WTC11 (cell line): ENCODE data around the gene ATP6V0B. TPM values are rescaled to one million over a fixed set of nuclear protein-coding genes. Genes with fewer than 3 reads are reported as not detected.

Experiments
- ATAC-seq: fragments of 200-7000 bp; cut with Tn5 transposase; 2 replicates; pipeline ENCODE4 v1.10.0; 2021; ENCODE audit warnings: mild to moderate bottlenecking, moderate library complexity
- CTCF ChIA-PET: fragments of 300-600 bp; sonication (Branson Sonifier 250); formaldehyde crosslinking; loops from one replicate; lab custom pipeline; 2021; ENCODE audit warnings: antibody characterized with exemption; lab: Charles Lee
- POLR2A ChIA-PET: fragments of 350-600 bp; sonication (Branson Sonifier 250); formaldehyde crosslinking; loops from one replicate; lab custom pipeline; 2021; ENCODE audit warnings: antibody characterized with exemption; lab: Charles Lee
- DNase-seq: peaks from one replicate; pipeline ENCODE4 v3.0.0; 2021; ENCODE audit warnings: low spot score
- H3K27ac Mint-ChIP-seq: 2 replicates; pipeline ENCODE4 v1.8.0; 2021; ENCODE audit warnings: mixed read lengths
- H3K27me3 Mint-ChIP-seq: 2 replicates; pipeline ENCODE4 v1.8.0; 2021; ENCODE audit warnings: low read depth, mild to moderate bottlenecking, moderate library complexity, mixed read lengths
- H3K36me3 Mint-ChIP-seq: 2 replicates; pipeline ENCODE4 v1.8.0; 2021; ENCODE audit warnings: mixed read lengths
- H3K4me1 Mint-ChIP-seq: 2 replicates; pipeline ENCODE4 v1.8.0; 2022; ENCODE audit warnings: mixed read lengths
- H3K4me3 Mint-ChIP-seq: 2 replicates; pipeline ENCODE4 v1.8.0; 2021; ENCODE audit warnings: mild to moderate bottlenecking, moderate library complexity, mixed read lengths
- H3K9me3 Mint-ChIP-seq: 2 replicates; pipeline ENCODE4 v1.8.0; 2021; ENCODE audit warnings: mixed read lengths
- CREM ChIP-seq: sonication (generic); formaldehyde crosslinking; IDR thresholded peaks from 2 replicates; pipeline ENCODE4 v1.8.1; 2022; ENCODE audit warnings: mild to moderate bottlenecking, missing genetic modification reagents, moderate library complexity
- EMX1 ChIP-seq: fragments of 250-450 bp; sonication (Bioruptor Pico); IDR thresholded peaks from 2 replicates; pipeline ENCODE4 v1.8.0; 2021; ENCODE audit warnings: mild to moderate bottlenecking
- GTF2I ChIP-seq: fragments of 250-450 bp; sonication (Bioruptor Pico); conservative IDR thresholded peaks from 2 replicates; pipeline ENCODE4 v1.4.0; 2021; ENCODE audit warnings: mild to moderate bottlenecking
- JAZF1 ChIP-seq: fragments of 250-450 bp; sonication (Bioruptor Pico); IDR thresholded peaks from 2 replicates; pipeline ENCODE4 v1.9.0; 2021; ENCODE audit warnings: moderate library complexity, mild to moderate bottlenecking, inconsistent platforms
- MYBL2 ChIP-seq: sonication (generic); formaldehyde crosslinking; IDR thresholded peaks from 2 replicates; pipeline ENCODE4 v1.8.1; 2023; ENCODE audit warnings: mild to moderate bottlenecking, moderate library complexity, missing genetic modification reagents
- NR1H2 ChIP-seq: sonication (generic); formaldehyde crosslinking; IDR thresholded peaks from 2 replicates; pipeline ENCODE4 v1.9.0; 2021; ENCODE audit warnings: mild to moderate bottlenecking, moderate library complexity, missing genetic modification reagents
- NR3C1 ChIP-seq: sonication (generic); formaldehyde crosslinking; conservative IDR thresholded peaks from 2 replicates; pipeline ENCODE4 v1.8.1; 2023; ENCODE audit warnings: low read depth, mild to moderate bottlenecking, missing genetic modification reagents
- RORB ChIP-seq: fragments of 250-450 bp; sonication (Bioruptor Pico); IDR thresholded peaks from 2 replicates; pipeline ENCODE4 v1.9.0; 2021; ENCODE audit warnings: mild to moderate bottlenecking
- TP53 ChIP-seq: sonication (generic); formaldehyde crosslinking; IDR thresholded peaks from 2 replicates; pipeline ENCODE4 v1.8.1; 2023; ENCODE audit warnings: mild to moderate bottlenecking, missing genetic modification reagents
- ZNF138 ChIP-seq: sonication (generic); formaldehyde crosslinking; conservative IDR thresholded peaks from 2 replicates; pipeline ENCODE4 v1.8.1; 2022; ENCODE audit warnings: mild to moderate bottlenecking, moderate library complexity, missing genetic modification reagents
- ZNF396 ChIP-seq: fragments of 250-450 bp; sonication (Bioruptor Pico); IDR thresholded peaks from 2 replicates; pipeline ENCODE4 v1.8.0; 2021; ENCODE audit warnings: mild to moderate bottlenecking, moderate library complexity, borderline replicate concordance
- ZNF423 ChIP-seq: fragments of 250-450 bp; sonication (Bioruptor Pico); IDR thresholded peaks from 2 replicates; pipeline ENCODE4 v2.1.2; 2022; ENCODE audit warnings: mild to moderate bottlenecking, moderate library complexity
- ZNF671 ChIP-seq: fragments of 250-450 bp; sonication (Bioruptor Pico); IDR thresholded peaks from 2 replicates; pipeline ENCODE4 v1.8.0; 2021; ENCODE audit warnings: mild to moderate bottlenecking
- total RNA-seq: library from RNA; stranded (reverse); gene quantifications from 3 replicates; pipeline ENCODE4 v1.2.3, GENCODE V29; 2021
- TF ChIP-seq, protein P1 (sequence below): sonication (generic); formaldehyde crosslinking; IDR thresholded peaks from 2 replicates; pipeline ENCODE4 v1.8.1; 2023; ENCODE audit warnings: mild to moderate bottlenecking, missing genetic modification reagents
- TF ChIP-seq, protein P2 (sequence below): sonication (generic); formaldehyde crosslinking; IDR thresholded peaks from 2 replicates; pipeline ENCODE4 v1.8.1; 2022; ENCODE audit warnings: mild to moderate bottlenecking, moderate library complexity, missing genetic modification reagents
- TF ChIP-seq, protein P3 (sequence below): sonication (generic); formaldehyde crosslinking; IDR thresholded peaks from 2 replicates; pipeline ENCODE4 v1.8.1; 2023; ENCODE audit warnings: mild to moderate bottlenecking, moderate library complexity, missing genetic modification reagents
- TF ChIP-seq, protein P4 (sequence below): fragments of 250-450 bp; sonication (Bioruptor Pico); IDR thresholded peaks from 2 replicates; pipeline ENCODE4 v2.1.2; 2022; ENCODE audit warnings: mild to moderate bottlenecking, moderate library complexity
- TF ChIP-seq, protein P5 (sequence below): sonication (generic); formaldehyde crosslinking; IDR thresholded peaks from 2 replicates; pipeline ENCODE4 v1.8.0; 2023; ENCODE audit warnings: missing genetic modification reagents, mild to moderate bottlenecking, borderline replicate concordance

ATP6V0B gene
- total RNA-seq, 1 experiment from 2014 or later = 110 TPM

DNA sequence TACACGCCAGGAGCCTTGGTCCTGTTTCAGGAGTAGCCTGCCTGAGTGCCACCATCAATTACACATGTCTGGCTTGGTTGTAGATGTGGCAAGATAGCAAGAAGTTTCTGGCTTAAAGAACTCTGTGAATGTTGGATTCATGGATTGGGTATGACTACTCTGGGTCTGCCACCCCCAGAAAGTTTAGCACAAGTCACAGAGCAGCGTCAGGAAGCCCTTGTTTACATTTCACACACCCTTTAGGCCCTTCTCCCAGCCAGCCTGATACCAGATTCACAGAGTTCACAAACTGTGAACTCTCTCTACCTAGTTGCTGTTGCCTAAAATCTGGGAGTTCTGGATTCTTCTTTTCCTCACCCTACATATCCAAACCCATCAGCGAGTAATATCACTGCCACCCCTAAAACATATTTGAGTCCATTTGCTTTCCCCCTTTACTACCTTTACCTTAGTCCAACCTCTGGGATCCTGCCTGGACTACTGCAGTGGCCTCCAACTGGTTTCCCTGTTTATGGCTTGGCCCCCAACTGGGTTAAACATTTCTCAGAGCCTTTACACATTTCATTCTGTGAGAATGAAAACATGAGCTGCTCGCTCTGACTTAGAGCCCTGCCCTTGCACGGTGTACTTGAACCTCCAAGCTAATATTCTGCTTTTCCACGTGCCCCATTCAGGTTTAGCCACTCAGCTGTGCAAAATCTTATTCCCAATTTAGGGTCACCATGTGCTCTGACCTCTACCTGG is 12.6 kb downstream of the ATP6V0B start:
- H3K4me3 Mint-ChIP-seq = no peak overlapping the region
- no peak for ATAC-seq
- H3K27ac Mint-ChIP-seq = no peak overlapping the region; the same call in 1 of the 2 replicates
- ChIA-PET POLR2A (no interaction called here), CTCF (interaction anchor here (0.7 to 9.8 kb wide), 7 partner anchors 8 to 223 kb away, joined by 3 to 87 read pairs (median 4); no protein-coding TSS in a partner anchor)
- DNase-seq = no peak
- no peaks in the 10 kb centered on the region for H3K9me3 Mint-ChIP-seq
- TF ChIP-seq CREM (CRISPR knock-in tag) = no peak
- TF ChIP-seq JAZF1 (CRISPR knock-in tag) = no peak
- TF ChIP-seq GTF2I (CRISPR knock-in tag) = no peak
- TF ChIP-seq TP53 = no peak
- TF ChIP-seq MYBL2 (CRISPR knock-in tag) = no peak
- TF ChIP-seq, protein P1, sequence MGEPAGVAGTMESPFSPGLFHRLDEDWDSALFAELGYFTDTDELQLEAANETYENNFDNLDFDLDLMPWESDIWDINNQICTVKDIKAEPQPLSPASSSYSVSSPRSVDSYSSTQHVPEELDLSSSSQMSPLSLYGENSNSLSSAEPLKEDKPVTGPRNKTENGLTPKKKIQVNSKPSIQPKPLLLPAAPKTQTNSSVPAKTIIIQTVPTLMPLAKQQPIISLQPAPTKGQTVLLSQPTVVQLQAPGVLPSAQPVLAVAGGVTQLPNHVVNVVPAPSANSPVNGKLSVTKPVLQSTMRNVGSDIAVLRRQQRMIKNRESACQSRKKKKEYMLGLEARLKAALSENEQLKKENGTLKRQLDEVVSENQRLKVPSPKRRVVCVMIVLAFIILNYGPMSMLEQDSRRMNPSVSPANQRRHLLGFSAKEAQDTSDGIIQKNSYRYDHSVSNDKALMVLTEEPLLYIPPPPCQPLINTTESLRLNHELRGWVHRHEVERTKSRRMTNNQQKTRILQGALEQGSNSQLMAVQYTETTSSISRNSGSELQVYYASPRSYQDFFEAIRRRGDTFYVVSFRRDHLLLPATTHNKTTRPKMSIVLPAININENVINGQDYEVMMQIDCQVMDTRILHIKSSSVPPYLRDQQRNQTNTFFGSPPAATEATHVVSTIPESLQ = no peak
- no peak for TF ChIP-seq ZNF138 (CRISPR knock-in tag)
- no peak for TF ChIP-seq NR3C1
- TF ChIP-seq NR1H2 (CRISPR knock-in tag) = no peak
- TF ChIP-seq, protein P2, sequence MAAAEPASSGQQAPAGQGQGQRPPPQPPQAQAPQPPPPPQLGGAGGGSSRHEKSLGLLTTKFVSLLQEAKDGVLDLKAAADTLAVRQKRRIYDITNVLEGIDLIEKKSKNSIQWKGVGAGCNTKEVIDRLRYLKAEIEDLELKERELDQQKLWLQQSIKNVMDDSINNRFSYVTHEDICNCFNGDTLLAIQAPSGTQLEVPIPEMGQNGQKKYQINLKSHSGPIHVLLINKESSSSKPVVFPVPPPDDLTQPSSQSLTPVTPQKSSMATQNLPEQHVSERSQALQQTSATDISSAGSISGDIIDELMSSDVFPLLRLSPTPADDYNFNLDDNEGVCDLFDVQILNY (CRISPR knock-in tag) = no peak
- no peak for TF ChIP-seq ZNF423 (CRISPR knock-in tag)
- no peak for TF ChIP-seq EMX1 (CRISPR knock-in tag)
- TF ChIP-seq, protein P3, sequence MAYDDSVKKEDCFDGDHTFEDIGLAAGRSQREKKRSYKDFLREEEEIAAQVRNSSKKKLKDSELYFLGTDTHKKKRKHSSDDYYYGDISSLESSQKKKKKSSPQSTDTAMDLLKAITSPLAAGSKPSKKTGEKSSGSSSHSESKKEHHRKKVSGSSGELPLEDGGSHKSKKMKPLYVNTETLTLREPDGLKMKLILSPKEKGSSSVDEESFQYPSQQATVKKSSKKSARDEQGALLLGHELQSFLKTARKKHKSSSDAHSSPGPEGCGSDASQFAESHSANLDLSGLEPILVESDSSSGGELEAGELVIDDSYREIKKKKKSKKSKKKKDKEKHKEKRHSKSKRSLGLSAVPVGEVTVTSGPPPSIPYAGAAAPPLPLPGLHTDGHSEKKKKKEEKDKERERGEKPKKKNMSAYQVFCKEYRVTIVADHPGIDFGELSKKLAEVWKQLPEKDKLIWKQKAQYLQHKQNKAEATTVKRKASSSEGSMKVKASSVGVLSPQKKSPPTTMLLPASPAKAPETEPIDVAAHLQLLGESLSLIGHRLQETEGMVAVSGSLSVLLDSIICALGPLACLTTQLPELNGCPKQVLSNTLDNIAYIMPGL = no peak
- TF ChIP-seq ZNF671 (CRISPR knock-in tag) = no peak
- TF ChIP-seq RORB = no peak
- TF ChIP-seq, protein P4, sequence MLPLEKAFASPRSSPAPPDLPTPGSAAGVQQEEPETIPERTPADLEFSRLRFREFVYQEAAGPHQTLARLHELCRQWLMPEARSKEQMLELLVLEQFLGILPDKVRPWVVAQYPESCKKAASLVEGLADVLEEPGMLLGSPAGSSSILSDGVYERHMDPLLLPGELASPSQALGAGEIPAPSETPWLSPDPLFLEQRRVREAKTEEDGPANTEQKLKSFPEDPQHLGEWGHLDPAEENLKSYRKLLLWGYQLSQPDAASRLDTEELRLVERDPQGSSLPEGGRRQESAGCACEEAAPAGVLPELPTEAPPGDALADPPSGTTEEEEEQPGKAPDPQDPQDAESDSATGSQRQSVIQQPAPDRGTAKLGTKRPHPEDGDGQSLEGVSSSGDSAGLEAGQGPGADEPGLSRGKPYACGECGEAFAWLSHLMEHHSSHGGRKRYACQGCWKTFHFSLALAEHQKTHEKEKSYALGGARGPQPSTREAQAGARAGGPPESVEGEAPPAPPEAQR (CRISPR knock-in tag) = no peak
- no peak for TF ChIP-seq ZNF396 (CRISPR knock-in tag)
- TF ChIP-seq, protein P5, sequence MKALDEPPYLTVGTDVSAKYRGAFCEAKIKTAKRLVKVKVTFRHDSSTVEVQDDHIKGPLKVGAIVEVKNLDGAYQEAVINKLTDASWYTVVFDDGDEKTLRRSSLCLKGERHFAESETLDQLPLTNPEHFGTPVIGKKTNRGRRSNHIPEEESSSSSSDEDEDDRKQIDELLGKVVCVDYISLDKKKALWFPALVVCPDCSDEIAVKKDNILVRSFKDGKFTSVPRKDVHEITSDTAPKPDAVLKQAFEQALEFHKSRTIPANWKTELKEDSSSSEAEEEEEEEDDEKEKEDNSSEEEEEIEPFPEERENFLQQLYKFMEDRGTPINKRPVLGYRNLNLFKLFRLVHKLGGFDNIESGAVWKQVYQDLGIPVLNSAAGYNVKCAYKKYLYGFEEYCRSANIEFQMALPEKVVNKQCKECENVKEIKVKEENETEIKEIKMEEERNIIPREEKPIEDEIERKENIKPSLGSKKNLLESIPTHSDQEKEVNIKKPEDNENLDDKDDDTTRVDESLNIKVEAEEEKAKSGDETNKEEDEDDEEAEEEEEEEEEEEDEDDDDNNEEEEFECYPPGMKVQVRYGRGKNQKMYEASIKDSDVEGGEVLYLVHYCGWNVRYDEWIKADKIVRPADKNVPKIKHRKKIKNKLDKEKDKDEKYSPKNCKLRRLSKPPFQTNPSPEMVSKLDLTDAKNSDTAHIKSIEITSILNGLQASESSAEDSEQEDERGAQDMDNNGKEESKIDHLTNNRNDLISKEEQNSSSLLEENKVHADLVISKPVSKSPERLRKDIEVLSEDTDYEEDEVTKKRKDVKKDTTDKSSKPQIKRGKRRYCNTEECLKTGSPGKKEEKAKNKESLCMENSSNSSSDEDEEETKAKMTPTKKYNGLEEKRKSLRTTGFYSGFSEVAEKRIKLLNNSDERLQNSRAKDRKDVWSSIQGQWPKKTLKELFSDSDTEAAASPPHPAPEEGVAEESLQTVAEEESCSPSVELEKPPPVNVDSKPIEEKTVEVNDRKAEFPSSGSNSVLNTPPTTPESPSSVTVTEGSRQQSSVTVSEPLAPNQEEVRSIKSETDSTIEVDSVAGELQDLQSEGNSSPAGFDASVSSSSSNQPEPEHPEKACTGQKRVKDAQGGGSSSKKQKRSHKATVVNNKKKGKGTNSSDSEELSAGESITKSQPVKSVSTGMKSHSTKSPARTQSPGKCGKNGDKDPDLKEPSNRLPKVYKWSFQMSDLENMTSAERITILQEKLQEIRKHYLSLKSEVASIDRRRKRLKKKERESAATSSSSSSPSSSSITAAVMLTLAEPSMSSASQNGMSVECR (CRISPR knock-in tag) = no peak
- peaks cover 6% of the 10 kb centered on the region for H3K4me1 Mint-ChIP-seq
- peaks cover 4% of the 10 kb centered on the region for H3K27me3 Mint-ChIP-seq
- H3K36me3 Mint-ChIP-seq = peaks cover 4% of the 10 kb centered on the region; the same call in 1 of the 2 replicates
